ENCODE measurements around the gene EPHA1.

- TF ChIP-seq, protein P1, sequence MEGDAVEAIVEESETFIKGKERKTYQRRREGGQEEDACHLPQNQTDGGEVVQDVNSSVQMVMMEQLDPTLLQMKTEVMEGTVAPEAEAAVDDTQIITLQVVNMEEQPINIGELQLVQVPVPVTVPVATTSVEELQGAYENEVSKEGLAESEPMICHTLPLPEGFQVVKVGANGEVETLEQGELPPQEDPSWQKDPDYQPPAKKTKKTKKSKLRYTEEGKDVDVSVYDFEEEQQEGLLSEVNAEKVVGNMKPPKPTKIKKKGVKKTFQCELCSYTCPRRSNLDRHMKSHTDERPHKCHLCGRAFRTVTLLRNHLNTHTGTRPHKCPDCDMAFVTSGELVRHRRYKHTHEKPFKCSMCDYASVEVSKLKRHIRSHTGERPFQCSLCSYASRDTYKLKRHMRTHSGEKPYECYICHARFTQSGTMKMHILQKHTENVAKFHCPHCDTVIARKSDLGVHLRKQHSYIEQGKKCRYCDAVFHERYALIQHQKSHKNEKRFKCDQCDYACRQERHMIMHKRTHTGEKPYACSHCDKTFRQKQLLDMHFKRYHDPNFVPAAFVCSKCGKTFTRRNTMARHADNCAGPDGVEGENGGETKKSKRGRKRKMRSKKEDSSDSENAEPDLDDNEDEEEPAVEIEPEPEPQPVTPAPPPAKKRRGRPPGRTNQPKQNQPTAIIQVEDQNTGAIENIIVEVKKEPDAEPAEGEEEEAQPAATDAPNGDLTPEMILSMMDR (IDR thresholded peaks at IDR 0.05; ENCODE audit: low read length), result no peak
- TF ChIP-seq EZH2phosphoT487 (IDR thresholded peaks at IDR 0.05; ENCODE audit: low read length) (no peak), EZH2 (optimal IDR thresholded peaks at IDR 0.05; ENCODE audit: low read depth, low read length) (no peak)
Observed at GRCh38 chr7:143437578-143437977, 28.9 kb upstream of the EPHA1 start.
